T follicular helper cell (primary cell): ENCODE data around the gene REC8.

Experiments
- DNase-seq: peaks from one replicate; pipeline ENCODE4 v3.0.0-alpha.2; 2020; ENCODE audit warnings: low read depth

Gene REC8

GRCh38 chr14:24138396-24139271 lies 33.2 kb upstream of the REC8 start:
- no peak for DNase-seq

GRCh38 chr14:24139272-24139934 lies 32.5 kb upstream of the REC8 start:
- no peak for DNase-seq

- DNase-seq = peak; percentile 99
These were observed 30.6 kb upstream of the REC8 start, which contains the start of gene EMC9 for GRCh38 chr14:24141097-24141880. EMC9 (minus strand) TSS chr14:24141591; CDS start chr14:24141304, 287 bp downstream.

GRCh38 chr14:24143511-24143910 lies 28.4 kb upstream of the REC8 start:
- no peak for DNase-seq

- DNase-seq = no peak
These were observed 27.4 kb upstream of the REC8 start for GRCh38 chr14:24144451-24144850.

- DNase-seq = no peak
These were observed 26.7 kb upstream of the REC8 start for GRCh38 chr14:24145219-24145618.

GRCh38 chr14:24145690-24146452 lies 26.0 kb upstream of the REC8 start:
- DNase-seq = no peak

GRCh38 chr14:24146453-24146977 lies 25.4 kb upstream of the REC8 start, which contains the start of gene PSME2:
PSME2 (minus strand) TSS chr14:24146610; CDS start chr14:24146581, 29 bp downstream.
- DNase-seq = peak; percentile 65

GRCh38 chr14:24146978-24147760 lies 24.7 kb upstream of the REC8 start, which contains the start of gene RNF31:
RNF31 (plus strand) TSS chr14:24147498; CDS start chr14:24147699, 201 bp downstream.
- DNase-seq = peak; percentile 96

GRCh38 chr14:24147761-24148428 lies 24.0 kb upstream of the REC8 start:
- DNase-seq = no peak

GRCh38 chr14:24149302-24149969 lies 22.4 kb upstream of the REC8 start:
- DNase-seq = no peak

- no peak for DNase-seq
These were observed 21.8 kb upstream of the REC8 start for GRCh38 chr14:24150061-24150460.

- no peak for DNase-seq
These were observed 21.3 kb upstream of the REC8 start for GRCh38 chr14:24150567-24150966.

GRCh38 chr14:24150993-24151392 lies 20.9 kb upstream of the REC8 start:
- DNase-seq = no peak

- no peak for DNase-seq
These were observed 20.3 kb upstream of the REC8 start for GRCh38 chr14:24151404-24152080.

- no peak for DNase-seq
These were observed 16.8 kb upstream of the REC8 start for GRCh38 chr14:24155100-24155499.

GRCh38 chr14:24156840-24157239 lies 15.0 kb upstream of the REC8 start:
- DNase-seq = no peak

- DNase-seq = no peak
These were observed 14.5 kb upstream of the REC8 start for GRCh38 chr14:24157331-24157730.
